Muscle layer of duodenum (tissue), 2 donors: ENCODE measurements around the gene ZFP90.

ENCODE experiments used
- H3K27ac ChIP-seq: one replicate; pipeline ENCODE4 v1.7.0; 2013; ENCODE audit warnings: mild to moderate bottlenecking, low read length
- H3K27me3 ChIP-seq: one replicate; pipeline ENCODE4 v1.7.0; 2013; ENCODE audit warnings: low read depth, mild to moderate bottlenecking, control low read depth, low read length
- H3K36me3 ChIP-seq, 2 donors: one replicate each; pipeline ENCODE4 v1.7.0; 2013; ENCODE audit warnings: low read length in 2 of 2, control low read depth in 1 of 2, mild to moderate bottlenecking in 1 of 2; ENCODE audit not compliant: insufficient read depth in 2 of 2, control insufficient read depth in 1 of 2
- H3K4me1 ChIP-seq, 2 donors: one replicate each; pipeline ENCODE4 v1.7.0; 2013; ENCODE audit warnings: low read length in 2 of 2, mild to moderate bottlenecking in 2 of 2, control low read depth in 1 of 2, moderate library complexity in 1 of 2; ENCODE audit not compliant: insufficient read depth in 2 of 2, control insufficient read depth in 1 of 2
- H3K4me3 ChIP-seq, 2 donors: one replicate each; pipeline ENCODE4 v1.7.0; 2013; ENCODE audit warnings: low read length in 2 of 2, low read depth in 1 of 2, mild to moderate bottlenecking in 1 of 2
- H3K9me3 ChIP-seq, 2 donors: one replicate each; pipeline ENCODE4 v1.7.0; 2013; ENCODE audit warnings: low read length in 2 of 2, control low read depth in 1 of 2, mild to moderate bottlenecking in 1 of 2; ENCODE audit not compliant: control insufficient read depth in 1 of 2
- donor health status: healthy.

ZFP90 gene

GRCh38 chr16:68519225-68519745 lies 19.8 kb upstream of the ZFP90 start:
- no peaks in the 10 kb centered on the region for H3K9me3 ChIP-seq

GRCh38 chr16:68520649-68521086 lies 18.4 kb upstream of the ZFP90 start:
- H3K4me1 ChIP-seq, result peaks cover 0 to 7% of the 10 kb centered on the region in 2 donors
- H3K9me3 ChIP-seq, result no peaks in the 10 kb centered on the region
- no peaks in the 10 kb centered on the region for H3K27me3 ChIP-seq
- no peaks in the 10 kb centered on the region for H3K36me3 ChIP-seq
- H3K27ac ChIP-seq, result no peak overlapping the region
- H3K4me3 ChIP-seq, result peak overlapping the region; percentile 18 to 48

More at GRCh38 chr16:68519225-68519745, 19.8 kb upstream of the ZFP90 start:
- H3K4me1 ChIP-seq, result peaks cover 0 to 7% of the 10 kb centered on the region in 2 donors
- no peak overlapping the region for H3K4me3 ChIP-seq
- H3K36me3 ChIP-seq, result no peaks in the 10 kb centered on the region
- H3K27me3 ChIP-seq, result no peaks in the 10 kb centered on the region
- no peak overlapping the region for H3K27ac ChIP-seq

- Histone ChIP-seq H3K4me1 (peaks cover 0 to 12% of the 10 kb centered on the region in 2 donors), H3K9me3 (no peaks in the 10 kb centered on the region), H3K27ac (no peak overlapping the region), H3K36me3 (no peaks in the 10 kb centered on the region), H3K27me3 (no peaks in the 10 kb centered on the region), H3K4me3 (no peak overlapping the region)
These were observed 14.8 kb upstream of the ZFP90 start for GRCh38 chr16:68524069-68524820.

GRCh38 chr16:68526143-68526781 lies 12.8 kb upstream of the ZFP90 start:
- Histone ChIP-seq H3K4me3 (no peak overlapping the region), H3K27ac (no peak overlapping the region), H3K4me1 (peaks cover 0 to 21% of the 10 kb centered on the region in 2 donors), H3K9me3 (no peaks in the 10 kb centered on the region), H3K36me3 (no peaks in the 10 kb centered on the region), H3K27me3 (no peaks in the 10 kb centered on the region)

GRCh38 chr16:68526782-68527145 lies 12.3 kb upstream of the ZFP90 start:
- H3K9me3 ChIP-seq, result no peaks in the 10 kb centered on the region
- no peak overlapping the region for H3K27ac ChIP-seq
- H3K27me3 ChIP-seq, result no peaks in the 10 kb centered on the region
- peaks cover 0 to 21% of the 10 kb centered on the region in 2 donors for H3K4me1 ChIP-seq
- no peaks in the 10 kb centered on the region for H3K36me3 ChIP-seq
- no peak overlapping the region for H3K4me3 ChIP-seq

- Histone ChIP-seq H3K9me3 (no peaks in the 10 kb centered on the region), H3K27ac (no peak overlapping the region), H3K27me3 (no peaks in the 10 kb centered on the region), H3K36me3 (no peaks in the 10 kb centered on the region), H3K4me3 (no peak overlapping the region), H3K4me1 (peaks cover 0 to 21% of the 10 kb centered on the region in 2 donors)
These were observed 10.9 kb upstream of the ZFP90 start for GRCh38 chr16:68528233-68528632.

- Histone ChIP-seq H3K27me3 (no peaks in the 10 kb centered on the region), H3K9me3 (no peaks in the 10 kb centered on the region), H3K4me1 (peaks cover 0 to 21% of the 10 kb centered on the region in 2 donors), H3K4me3 (peak overlapping the region in 1 of 2 donors; percentile 45), H3K36me3 (no peaks in the 10 kb centered on the region), H3K27ac (no peak overlapping the region)
These were observed 10.3 kb upstream of the ZFP90 start for GRCh38 chr16:68528686-68529379.

- Histone ChIP-seq H3K36me3 (no peaks in the 10 kb centered on the region), H3K27me3 (no peaks in the 10 kb centered on the region), H3K4me1 (peaks cover 0 to 21% of the 10 kb centered on the region in 2 donors), H3K9me3 (no peaks in the 10 kb centered on the region), H3K27ac (no peak overlapping the region), H3K4me3 (peak overlapping the region; percentile 64 to 98)
These were observed 9.5 kb upstream of the ZFP90 start for GRCh38 chr16:68529608-68529930.

- no peaks in the 10 kb centered on the region for H3K9me3 ChIP-seq
- H3K4me3 ChIP-seq, result peak overlapping the region; percentile 64 to 98
- peaks cover 0 to 21% of the 10 kb centered on the region in 2 donors for H3K4me1 ChIP-seq
- H3K27ac ChIP-seq, result no peak overlapping the region
- H3K27me3 ChIP-seq, result no peaks in the 10 kb centered on the region
- H3K36me3 ChIP-seq, result no peaks in the 10 kb centered on the region
These were observed 9.0 kb upstream of the ZFP90 start for GRCh38 chr16:68529931-68530701.

GRCh38 chr16:68533937-68534336 lies 5.2 kb upstream of the ZFP90 start:
- H3K27ac ChIP-seq, result no peak overlapping the region
- H3K4me1 ChIP-seq, result peaks cover 0 to 18% of the 10 kb centered on the region in 2 donors
- no peak overlapping the region for H3K4me3 ChIP-seq
- H3K36me3 ChIP-seq, result no peaks in the 10 kb centered on the region
- no peaks in the 10 kb centered on the region for H3K27me3 ChIP-seq
- no peaks in the 10 kb centered on the region for H3K9me3 ChIP-seq

GRCh38 chr16:68535331-68535730 lies 3.8 kb upstream of the ZFP90 start:
- H3K36me3 ChIP-seq, result no peaks in the 10 kb centered on the region
- no peaks in the 10 kb centered on the region for H3K27me3 ChIP-seq
- H3K27ac ChIP-seq, result no peak overlapping the region
- no peak overlapping the region for H3K4me3 ChIP-seq
- peaks cover 0 to 6% of the 10 kb centered on the region in 2 donors for H3K4me1 ChIP-seq
- H3K9me3 ChIP-seq, result no peaks in the 10 kb centered on the region
